Large intestine (tissue), 3 donors: Measurements from ENCODE around the gene PLAAT4. TPM values are rescaled to one million over a fixed set of nuclear protein-coding genes. Genes with fewer than 3 reads are reported as not detected.

Source experiments
- DNase-seq, 2 donors: peaks; one replicate each; pipeline versions ENCODE4 v3.0.0 to v3.0.0-alpha.2; 2013
- H3K27ac ChIP-seq: one replicate; pipeline ENCODE4 v1.5.1; 2013; ENCODE audit warnings: low read length
- H3K27me3 ChIP-seq: 2 replicates; pipeline ENCODE4 v1.6.1; 2013; ENCODE audit warnings: low read length; ENCODE audit not compliant: control insufficient read depth, insufficient read depth
- H3K36me3 ChIP-seq: 2 replicates; pipeline ENCODE4 v1.6.1; 2013; ENCODE audit warnings: low read length; ENCODE audit not compliant: control insufficient read depth, insufficient read depth
- H3K4me1 ChIP-seq: one replicate; pipeline ENCODE4 v1.6.1; 2013; ENCODE audit warnings: low read length; ENCODE audit not compliant: control insufficient read depth, insufficient read depth
- H3K4me3 ChIP-seq: one replicate; pipeline ENCODE4 v1.5.1; 2013; ENCODE audit warnings: low read length
- H3K9me3 ChIP-seq: one replicate; pipeline ENCODE4 v1.6.1; 2013; ENCODE audit warnings: mild to moderate bottlenecking, low read depth, low read length, moderate library complexity; ENCODE audit not compliant: control insufficient read depth
- WGBS: methylation state at CpG from one replicate; pipeline ENCODE4 v1.1.5; 2013; ENCODE audit warnings: low lambda C conversion rate; ENCODE audit not compliant: insufficient coverage; 5-methylcytosine and 5-hydroxymethylcytosine counted together
- polyA plus RNA-seq: library from polyadenylated mRNA; unstranded; fragments of 120-200 nt; gene quantifications from one replicate; pipeline ENCODE4 v1.2.1, GENCODE V29; 2013

Gene PLAAT4
- polyA plus RNA-seq, 1 donor: 20.3 TPM

DNA sequence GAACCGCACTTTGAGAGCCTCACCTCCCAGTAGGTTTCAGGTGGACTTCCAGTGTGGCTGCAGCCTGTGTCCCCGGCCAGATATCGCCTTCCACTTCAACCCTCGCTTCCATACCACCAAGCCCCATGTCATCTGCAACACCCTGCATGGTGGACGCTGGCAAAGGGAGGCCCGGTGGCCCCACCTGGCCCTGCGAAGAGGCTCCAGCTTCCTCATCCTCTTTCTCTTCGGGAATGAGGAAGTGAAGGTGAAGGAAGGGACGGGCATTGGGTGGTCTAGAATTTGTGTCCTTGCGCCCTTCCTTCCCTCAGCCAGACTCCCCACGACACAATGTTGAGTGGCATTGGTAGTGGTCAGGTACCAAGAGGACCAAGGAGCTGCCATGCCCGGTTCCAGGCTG is 27.9 kb upstream of the PLAAT4 start:
- no peaks in the 10 kb centered on the region for H3K9me3 ChIP-seq
- no peak overlapping the region for H3K4me3 ChIP-seq
- DNase-seq: no peak
- H3K27ac ChIP-seq: no peak overlapping the region
- H3K27me3 ChIP-seq: no peaks in the 10 kb centered on the region
- H3K4me1 ChIP-seq: no peaks in the 10 kb centered on the region
- H3K36me3 ChIP-seq: no peaks in the 10 kb centered on the region
- WGBS: no CpG with 5 or more reads among the region's 12 CpGs

GRCh38 chr11:63510360-63511047 is 26.1 kb upstream of the PLAAT4 start:
- Histone ChIP-seq H3K4me1 (no peaks in the 10 kb centered on the region), H3K27ac (no peak overlapping the region), H3K36me3 (no peaks in the 10 kb centered on the region), H3K27me3 (no peaks in the 10 kb centered on the region), H3K4me3 (no peak overlapping the region), H3K9me3 (no peaks in the 10 kb centered on the region)
- no CpG with 5 or more reads among the region's 7 CpGs for WGBS
- DNase-seq: no peak

- no peak overlapping the region for H3K27ac ChIP-seq
- H3K36me3 ChIP-seq: no peaks in the 10 kb centered on the region
- H3K4me3 ChIP-seq: no peak overlapping the region
- DNase-seq: no peak
- WGBS: no CpG with 5 or more reads among the region's 11 CpGs
- no peaks in the 10 kb centered on the region for H3K4me1 ChIP-seq
- no peaks in the 10 kb centered on the region for H3K9me3 ChIP-seq
- H3K27me3 ChIP-seq: no peaks in the 10 kb centered on the region
These were observed 25.4 kb upstream of the PLAAT4 start for GRCh38 chr11:63511048-63511748.

GRCh38 chr11:63512816-63513215 is 23.8 kb upstream of the PLAAT4 start:
- Histone ChIP-seq H3K27ac (no peak overlapping the region), H3K9me3 (no peaks in the 10 kb centered on the region), H3K4me1 (no peaks in the 10 kb centered on the region), H3K27me3 (no peaks in the 10 kb centered on the region), H3K4me3 (no peak overlapping the region), H3K36me3 (no peaks in the 10 kb centered on the region)
- no CpG with 5 or more reads among the region's 7 CpGs for WGBS
- DNase-seq: no peak

DNA sequence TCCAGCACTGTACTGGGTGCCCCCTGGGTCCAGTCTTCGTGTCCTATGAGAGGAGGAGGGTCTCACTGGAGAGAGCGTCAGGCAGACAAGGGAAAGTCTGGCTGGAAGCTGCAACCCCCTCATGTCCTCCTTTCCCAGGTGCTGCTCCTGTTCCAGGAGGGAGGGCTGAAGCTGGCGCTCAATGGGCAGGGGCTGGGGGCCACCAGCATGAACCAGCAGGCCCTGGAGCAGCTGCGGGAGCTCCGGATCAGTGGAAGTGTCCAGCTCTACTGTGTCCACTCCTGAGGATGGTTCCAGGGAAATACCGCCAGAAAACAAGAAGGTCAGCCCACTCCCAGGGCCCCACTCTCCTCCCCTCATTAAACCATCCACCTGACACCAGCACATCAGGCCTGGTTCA is 20.5 kb upstream of the PLAAT4 start:
- no peaks in the 10 kb centered on the region for H3K9me3 ChIP-seq
- no CpG with 5 or more reads among the region's 6 CpGs for WGBS
- H3K36me3 ChIP-seq: no peaks in the 10 kb centered on the region
- DNase-seq: no peak
- H3K27ac ChIP-seq: no peak overlapping the region
- no peaks in the 10 kb centered on the region for H3K4me1 ChIP-seq
- no peak overlapping the region for H3K4me3 ChIP-seq
- no peaks in the 10 kb centered on the region for H3K27me3 ChIP-seq

GRCh38 chr11:63517156-63517555 is 19.5 kb upstream of the PLAAT4 start:
- no peaks in the 10 kb centered on the region for H3K4me1 ChIP-seq
- no peaks in the 10 kb centered on the region for H3K27me3 ChIP-seq
- no CpG with 5 or more reads among the region's 5 CpGs for whole genome bisulfite sequencing
- no peak for DNase-seq
- H3K27ac ChIP-seq: no peak overlapping the region
- H3K9me3 ChIP-seq: no peaks in the 10 kb centered on the region
- H3K4me3 ChIP-seq: no peak overlapping the region
- no peaks in the 10 kb centered on the region for H3K36me3 ChIP-seq

DNA sequence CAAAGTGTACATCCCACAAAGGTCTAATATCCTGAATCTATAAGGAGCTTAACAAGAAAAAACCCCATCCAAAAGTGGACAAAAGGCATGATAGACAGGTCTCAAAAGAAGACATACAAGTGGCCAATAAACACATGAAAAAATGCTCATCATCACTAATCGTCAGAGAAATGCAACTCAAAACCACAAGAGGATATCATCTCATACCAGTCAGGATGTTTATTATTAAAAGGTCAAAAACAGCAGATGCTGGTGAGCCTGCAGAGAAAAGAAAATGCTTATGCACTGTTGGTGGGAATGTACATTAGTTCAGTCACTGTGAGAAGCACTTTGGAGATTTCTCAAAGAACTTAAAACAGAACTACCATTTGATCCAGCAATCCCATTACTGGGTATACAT is 18.1 kb upstream of the PLAAT4 start:
- Histone ChIP-seq H3K4me3 (no peak overlapping the region), H3K36me3 (no peaks in the 10 kb centered on the region), H3K9me3 (peaks cover 8% of the 10 kb centered on the region), H3K4me1 (no peaks in the 10 kb centered on the region), H3K27ac (no peak overlapping the region), H3K27me3 (no peaks in the 10 kb centered on the region)
- no CpG with 5 or more reads among the region's 1 CpG for WGBS
- DNase-seq: peak in 1 of 2 donors; percentile 13

GRCh38 chr11:63520606-63521170 is 15.9 kb upstream of the PLAAT4 start:
- Histone ChIP-seq H3K27ac (no peak overlapping the region), H3K4me3 (no peak overlapping the region), H3K9me3 (peaks cover 16% of the 10 kb centered on the region), H3K27me3 (no peaks in the 10 kb centered on the region), H3K36me3 (no peaks in the 10 kb centered on the region), H3K4me1 (no peaks in the 10 kb centered on the region)
- DNase-seq: no peak
- WGBS: 67% methylated on average over 1 of the region's 5 CpGs

DNA sequence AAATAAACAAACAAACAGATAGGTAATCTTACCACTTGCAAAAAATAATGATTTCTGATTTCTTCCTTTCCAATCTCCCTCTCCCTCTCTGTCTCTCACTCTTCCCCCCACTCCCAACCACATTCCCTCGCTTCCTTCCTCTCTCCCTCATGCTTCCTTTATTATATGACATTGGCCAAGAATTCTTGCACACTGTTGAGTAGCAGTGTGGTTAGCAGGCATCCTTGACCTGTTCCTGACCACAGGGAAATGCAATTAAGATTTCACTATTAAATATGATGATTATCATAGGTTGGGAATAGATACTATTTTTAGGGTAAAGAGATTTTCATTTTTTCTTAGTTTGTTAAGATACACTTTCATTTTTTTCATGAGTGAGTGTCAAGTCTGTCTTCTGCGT is 14.7 kb upstream of the PLAAT4 start:
- WGBS: 93% methylated on average over 2 of the region's 2 CpGs
- H3K9me3 ChIP-seq: peaks cover 16% of the 10 kb centered on the region
- DNase-seq: no peak
- no peaks in the 10 kb centered on the region for H3K27me3 ChIP-seq
- no peak overlapping the region for H3K4me3 ChIP-seq
- no peaks in the 10 kb centered on the region for H3K4me1 ChIP-seq
- H3K27ac ChIP-seq: no peak overlapping the region
- H3K36me3 ChIP-seq: no peaks in the 10 kb centered on the region

GRCh38 chr11:63523151-63523550 is 13.5 kb upstream of the PLAAT4 start:
- no peaks in the 10 kb centered on the region for H3K36me3 ChIP-seq
- peaks cover 16% of the 10 kb centered on the region for H3K9me3 ChIP-seq
- WGBS: 86% methylated on average over 2 of the region's 7 CpGs
- no peak for DNase-seq
- no peaks in the 10 kb centered on the region for H3K4me1 ChIP-seq
- no peaks in the 10 kb centered on the region for H3K27me3 ChIP-seq
- H3K27ac ChIP-seq: no peak overlapping the region
- no peak overlapping the region for H3K4me3 ChIP-seq
